GM19468 (cell line): Measurements from ENCODE around the gene HOXD12.

ENCODE experiments used
- ATAC-seq: cut with Tn5 transposase; IDR thresholded peaks from one replicate; pipeline ENCODE4 v1.9.1; 2021; ENCODE audit warnings: mild to moderate bottlenecking, moderate library complexity, moderate number of reproducible peaks; ENCODE audit not compliant: unreplicated experiment; ENCODE audit errors: extremely low read depth

HOXD12 gene

DNA sequence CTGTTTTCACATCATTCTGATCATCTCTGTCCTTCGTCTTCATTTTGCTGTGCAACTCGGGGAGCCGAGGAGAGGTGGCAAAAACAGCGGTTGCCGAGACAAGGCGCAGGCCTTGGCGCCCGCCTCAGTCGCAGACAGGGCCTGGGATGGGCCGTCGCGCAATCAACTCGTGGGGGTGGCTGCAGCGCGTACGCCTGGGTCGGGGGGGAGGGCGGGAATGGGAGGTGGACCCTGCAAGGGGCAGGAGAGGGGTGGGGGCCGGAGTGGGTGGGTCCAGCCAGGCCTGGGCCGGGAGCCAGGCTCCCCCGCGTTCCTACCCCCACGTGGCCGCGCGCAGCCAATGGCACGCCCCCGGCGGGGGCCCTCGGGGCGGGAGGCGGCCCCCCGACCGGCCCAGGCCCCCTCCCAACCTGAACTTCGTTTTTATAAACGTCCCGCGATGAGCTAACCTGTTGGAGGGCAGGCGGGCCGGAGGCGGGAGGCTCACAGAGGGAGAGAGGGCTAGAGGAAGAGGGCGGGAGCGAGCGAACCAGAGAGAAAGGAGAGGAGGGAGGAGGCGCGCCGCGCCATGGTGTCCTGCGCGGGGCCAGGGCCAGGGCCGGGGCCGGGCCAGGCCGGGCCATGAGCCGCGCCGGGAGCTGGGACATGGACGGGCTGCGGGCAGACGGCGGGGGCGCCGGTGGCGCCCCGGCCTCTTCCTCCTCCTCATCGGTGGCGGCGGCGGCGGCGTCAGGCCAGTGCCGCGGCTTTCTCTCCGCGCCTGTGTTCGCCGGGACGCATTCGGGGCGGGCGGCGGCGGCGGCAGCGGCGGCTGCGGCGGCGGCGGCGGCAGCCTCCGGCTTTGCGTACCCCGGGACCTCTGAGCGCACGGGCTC is 7.1 kb upstream of the HOXD12 start, which contains the start of gene HOXD13:
HOXD13 (plus strand) TSS at position 452 of the 875 bp plus-strand sequence; CDS start at position 622, 170 bp downstream.
- ATAC-seq: no peak

DNA sequence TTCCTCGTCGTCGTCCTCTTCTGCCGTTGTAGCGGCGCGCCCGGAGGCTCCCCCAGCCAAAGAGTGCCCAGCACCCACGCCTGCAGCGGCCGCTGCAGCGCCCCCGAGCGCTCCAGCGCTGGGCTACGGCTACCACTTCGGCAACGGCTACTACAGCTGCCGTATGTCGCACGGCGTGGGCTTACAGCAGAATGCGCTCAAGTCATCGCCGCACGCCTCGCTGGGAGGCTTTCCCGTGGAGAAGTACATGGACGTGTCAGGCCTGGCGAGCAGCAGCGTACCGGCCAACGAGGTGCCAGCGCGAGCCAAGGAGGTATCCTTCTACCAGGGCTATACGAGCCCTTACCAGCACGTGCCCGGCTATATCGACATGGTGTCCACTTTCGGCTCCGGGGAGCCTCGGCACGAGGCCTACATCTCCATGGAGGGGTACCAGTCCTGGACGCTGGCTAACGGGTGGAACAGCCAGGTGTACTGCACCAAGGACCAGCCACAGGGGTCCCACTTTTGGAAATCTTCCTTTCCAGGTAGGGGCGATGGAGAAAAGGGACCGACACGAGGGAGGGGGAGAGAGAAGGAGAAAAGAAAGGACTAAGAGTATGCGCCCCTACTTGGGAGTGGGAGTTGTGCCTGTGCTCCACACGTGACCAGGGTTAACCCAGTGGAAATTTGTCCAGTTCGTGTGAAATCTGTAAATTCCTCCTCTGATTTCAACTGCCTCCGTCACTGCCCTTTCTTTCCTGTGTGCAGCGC is 6.3 kb upstream of the HOXD12 start:
- no peak for ATAC-seq

DNA sequence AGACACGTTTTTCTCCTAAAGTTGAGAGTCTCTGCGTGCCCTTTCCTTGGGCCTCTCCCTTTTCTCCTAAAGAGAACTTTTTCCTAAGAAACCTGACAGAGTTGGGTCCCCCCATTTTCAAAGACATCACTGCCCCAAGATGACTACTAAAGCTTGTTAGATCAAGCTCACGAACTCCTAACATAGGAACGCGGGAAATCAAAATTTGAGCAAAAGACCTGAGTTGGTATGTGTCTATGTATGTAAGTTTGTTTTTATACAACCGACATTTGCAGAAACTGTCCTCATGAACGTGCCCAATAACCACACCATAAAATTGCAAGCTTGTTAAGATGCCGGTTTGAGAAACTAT is 5.7 kb upstream of the HOXD12 start:
- ATAC-seq: no peak

DNA sequence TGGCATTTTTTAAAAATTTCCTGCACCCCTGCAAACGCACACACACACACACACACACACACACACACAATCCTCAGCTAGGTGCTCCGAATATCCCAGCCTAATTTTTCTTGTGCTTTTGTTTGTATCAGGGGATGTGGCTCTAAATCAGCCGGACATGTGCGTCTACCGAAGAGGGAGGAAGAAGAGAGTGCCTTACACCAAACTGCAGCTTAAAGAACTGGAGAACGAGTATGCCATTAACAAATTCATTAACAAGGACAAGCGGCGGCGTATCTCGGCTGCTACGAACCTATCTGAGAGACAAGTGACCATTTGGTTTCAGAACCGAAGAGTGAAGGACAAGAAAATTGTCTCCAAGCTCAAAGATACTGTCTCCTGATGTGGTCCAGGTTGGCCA is 5.2 kb upstream of the HOXD12 start:
- no peak for ATAC-seq

DNA sequence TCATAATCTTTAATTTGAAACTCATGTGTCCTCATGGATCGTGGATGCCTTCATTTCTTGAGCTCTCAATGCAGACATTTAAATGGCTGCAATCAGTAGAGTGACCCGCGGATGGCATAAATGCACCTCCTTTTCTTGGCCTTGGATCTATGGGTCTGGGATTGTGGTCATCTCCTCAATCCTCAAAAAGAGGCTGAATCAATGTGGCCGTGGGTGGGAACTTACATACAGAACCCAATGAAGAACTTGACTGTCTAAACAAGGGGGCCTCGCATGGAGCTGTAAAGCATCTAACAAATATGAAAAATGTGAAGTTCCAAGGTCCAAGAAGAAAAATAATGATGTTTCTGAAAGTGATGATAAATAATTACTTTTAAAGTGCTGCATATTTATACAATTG is 4.2 kb upstream of the HOXD12 start:
- ATAC-seq: no peak

DNA sequence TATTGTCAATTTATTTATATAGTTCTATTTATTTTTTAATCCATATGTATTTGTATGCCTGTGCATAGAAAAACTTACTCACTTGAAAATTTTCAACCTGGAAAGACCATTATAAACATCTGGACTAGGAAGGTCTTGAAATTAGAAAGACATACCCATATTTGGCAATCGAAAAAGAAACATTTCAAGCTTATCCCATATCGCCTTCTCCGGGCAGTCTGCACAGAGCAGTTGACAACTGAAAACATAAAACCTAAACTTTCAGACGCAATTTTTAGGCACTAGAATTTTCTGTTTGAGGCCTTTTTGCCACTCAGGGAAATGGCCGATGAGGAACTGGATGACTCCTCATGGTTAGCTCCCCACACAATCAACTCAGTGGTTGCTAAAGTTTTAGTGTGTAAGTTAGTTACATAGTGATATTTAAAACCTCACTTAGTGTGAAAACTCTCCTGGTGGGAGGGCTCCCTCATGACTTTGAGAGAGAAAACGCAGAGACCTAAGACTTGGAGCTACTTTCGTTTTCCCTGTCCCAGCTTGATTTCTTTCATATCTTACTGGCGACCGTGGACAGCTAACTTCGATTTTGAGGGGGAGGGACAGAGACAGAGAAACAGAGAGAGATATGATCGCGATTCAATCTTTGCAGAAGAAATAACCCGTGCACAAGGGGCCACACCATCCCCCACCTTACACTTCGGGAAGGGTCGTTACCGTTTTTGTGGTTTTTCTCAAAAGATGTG is 3.2 kb upstream of the HOXD12 start:
- no peak for ATAC-seq

DNA sequence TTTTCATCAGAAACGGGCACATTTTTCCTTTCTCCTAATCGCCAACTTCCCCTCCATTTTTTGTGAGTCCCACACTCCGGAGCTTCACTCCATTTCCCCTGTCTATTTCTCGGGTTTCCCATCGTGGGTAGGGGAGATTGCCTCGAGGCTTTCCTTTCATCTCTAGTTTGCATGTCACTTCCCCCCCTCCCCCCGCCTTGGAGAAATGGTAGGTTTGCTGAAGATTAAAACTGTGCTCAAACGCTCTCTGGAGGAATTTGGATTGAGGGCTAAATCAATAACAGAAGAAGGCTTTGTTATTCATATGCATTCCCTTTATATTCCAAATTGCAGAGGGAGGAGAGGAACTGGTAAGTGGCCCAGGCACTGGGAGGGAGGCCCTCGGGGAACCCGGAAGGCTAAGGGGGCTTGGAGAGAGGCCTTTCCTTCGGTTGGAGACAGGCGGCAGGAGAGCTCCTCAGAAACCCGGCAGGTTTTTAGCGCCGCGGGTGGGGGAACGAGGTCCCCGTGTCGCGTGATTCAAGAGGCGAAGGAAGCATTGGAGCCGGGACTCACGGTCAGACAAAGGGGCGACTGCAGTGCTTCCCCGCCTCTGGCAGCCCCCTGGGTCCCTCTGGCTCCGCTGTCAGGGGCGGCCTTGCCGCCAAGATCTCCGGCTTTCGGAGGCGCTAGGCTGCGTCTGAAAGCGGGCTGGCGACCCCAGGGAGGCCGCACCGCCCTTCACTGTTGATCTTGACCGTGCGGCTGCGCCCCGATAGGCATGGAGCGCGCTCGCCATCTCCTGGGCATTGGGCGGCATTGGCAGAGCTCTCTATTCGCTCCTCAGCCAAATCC is 2.4 kb upstream of the HOXD12 start:
- ATAC-seq: no peak

DNA sequence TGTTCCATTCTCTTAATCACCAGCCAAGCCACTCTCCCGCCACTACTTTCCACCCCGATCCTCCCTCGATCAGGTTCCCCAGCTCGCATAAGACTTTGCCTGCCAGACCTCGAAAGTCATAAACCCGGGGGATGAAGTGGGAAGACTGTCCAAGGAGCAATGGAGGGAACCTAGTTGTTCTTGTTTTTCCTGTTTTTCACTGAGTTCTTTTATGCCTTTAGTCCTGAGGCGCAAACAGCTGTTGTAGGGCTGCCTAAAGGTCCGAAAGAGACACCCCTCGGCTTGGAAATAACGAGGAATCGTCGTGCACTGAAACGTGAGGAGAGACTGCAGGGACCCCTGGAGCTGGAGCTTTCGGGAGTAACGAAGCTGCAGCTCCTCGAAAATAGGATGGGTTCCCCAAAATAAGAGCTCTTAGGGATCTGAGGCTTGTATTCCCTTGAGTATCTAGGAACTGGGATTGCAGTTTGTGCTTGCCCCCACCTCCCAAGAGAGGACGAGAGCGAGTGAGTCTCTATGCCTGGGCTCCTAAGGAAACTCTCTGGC is 1.7 kb upstream of the HOXD12 start:
- ATAC-seq: no peak

DNA sequence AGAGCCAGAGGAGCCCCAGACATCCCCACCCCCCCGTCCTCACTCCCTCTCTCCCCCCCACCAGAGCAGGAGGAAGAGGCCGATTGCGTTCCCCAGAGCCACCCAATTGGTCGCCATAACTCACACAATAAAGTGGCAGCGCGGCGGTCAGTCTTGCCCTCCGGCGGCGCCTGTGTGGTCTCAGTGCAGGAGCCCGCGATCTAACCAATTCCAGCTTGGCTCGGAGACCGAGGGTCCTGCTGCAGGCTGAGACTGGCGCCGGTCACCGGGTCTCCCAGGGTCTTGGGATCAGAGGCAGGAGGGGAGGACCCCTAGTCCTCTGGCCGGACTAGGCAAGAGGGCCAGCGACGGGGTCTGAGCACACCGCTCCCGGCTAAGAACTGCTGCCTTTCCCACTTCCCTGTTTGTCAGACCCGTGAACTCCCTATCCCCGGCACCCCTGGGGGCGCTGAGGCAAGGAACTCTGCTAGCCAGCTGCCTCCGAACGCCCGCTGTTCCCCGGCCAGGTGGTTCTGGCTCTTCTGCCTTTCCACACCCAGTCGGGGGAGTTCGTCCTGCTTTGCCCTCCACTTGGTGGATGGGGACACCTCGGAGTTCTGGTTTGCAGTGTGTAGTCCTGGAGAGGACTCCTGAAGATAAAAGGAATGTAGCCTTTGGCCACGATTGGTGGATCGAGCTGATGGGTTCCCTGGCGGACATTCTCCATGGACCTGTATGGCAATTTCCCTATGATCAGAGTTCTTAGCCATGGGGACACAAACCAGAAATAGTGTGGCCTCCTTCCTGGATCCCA is 1.0 kb upstream of the HOXD12 start:
- no peak for ATAC-seq

DNA sequence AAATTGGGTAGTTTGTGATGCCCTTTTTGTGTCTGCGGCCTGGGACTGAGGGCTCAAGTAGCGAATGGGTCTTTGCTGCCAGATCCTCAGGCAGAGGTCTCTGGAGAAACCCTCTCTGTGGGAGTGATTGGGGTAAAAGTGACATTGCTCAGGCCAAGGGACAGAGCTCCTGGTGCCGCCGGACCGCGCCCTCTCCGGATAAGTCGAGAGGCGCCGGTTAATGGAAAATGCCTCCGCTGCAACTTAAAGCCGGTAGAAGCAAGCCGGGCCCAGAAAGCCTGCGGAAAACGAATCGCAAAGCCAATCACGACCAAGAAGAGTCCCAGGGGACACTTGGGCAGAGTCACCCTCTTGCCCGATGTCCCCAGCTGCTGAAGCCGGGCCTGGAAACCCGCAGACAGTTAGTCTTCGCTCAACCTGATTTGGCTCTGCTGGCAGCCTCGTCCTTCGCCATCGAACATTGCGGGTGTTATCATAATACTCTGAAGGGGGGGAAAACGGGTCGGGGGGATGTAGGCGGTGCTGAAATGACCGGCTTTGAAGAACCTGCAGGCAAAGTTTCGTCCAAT is 352 bp upstream of the HOXD12 start:
- no peak for ATAC-seq

DNA sequence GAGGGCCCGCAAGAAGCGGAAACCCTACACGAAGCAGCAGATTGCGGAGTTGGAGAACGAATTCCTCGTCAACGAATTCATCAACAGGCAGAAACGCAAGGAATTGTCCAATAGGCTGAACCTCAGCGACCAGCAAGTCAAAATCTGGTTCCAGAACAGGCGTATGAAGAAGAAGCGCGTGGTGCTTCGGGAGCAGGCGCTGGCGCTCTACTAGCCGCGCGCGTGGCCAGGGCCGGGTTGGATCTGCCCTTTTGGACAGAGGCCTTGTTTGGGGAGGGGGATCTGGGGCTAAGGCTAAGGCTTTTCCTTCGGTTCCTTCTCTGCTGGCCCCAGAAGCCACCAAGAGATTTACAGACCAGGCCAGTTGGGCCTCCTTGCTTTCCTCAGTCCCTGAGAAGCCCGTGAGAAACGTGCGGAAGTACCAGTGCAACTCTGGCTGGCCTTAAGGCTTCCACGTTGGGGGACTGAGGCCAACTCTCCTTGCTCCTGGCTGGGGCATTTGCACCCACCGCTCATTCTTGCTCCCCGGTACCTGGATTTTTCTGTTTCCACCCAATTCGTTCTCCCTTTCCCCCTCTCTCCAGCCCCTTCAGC is 1.0 kb downstream of the HOXD12 start:
- no peak for ATAC-seq

DNA sequence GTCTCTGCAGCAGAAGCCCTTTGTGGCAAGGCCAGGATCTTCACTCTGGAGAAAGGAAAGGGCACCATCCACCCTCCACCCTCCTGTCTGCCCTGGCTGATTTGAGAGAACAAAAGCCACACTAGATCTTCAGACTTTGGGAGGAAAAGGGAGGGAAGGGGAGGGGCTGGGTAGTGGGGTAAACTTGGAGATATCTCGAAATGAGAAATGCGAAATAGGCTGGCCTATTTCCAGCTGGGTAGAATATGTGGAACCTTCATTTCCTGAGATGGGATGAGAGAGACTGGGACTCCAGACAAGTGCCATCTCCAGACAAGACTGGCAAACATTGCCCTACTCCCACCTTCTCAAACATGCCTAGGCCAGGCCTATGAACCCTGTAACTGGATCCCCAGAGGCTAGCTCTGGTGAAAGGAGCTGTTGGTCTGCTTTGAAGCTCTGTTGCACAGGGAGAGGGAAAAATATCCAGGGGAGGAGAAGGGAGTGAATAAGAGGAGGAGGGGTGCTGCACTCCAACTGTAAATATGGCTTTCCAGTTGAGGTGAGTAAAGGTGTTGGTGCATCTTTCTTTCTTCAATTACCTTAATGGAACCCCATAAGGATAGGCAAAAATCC is 1.7 kb downstream of the HOXD12 start:
- no peak for ATAC-seq

DNA sequence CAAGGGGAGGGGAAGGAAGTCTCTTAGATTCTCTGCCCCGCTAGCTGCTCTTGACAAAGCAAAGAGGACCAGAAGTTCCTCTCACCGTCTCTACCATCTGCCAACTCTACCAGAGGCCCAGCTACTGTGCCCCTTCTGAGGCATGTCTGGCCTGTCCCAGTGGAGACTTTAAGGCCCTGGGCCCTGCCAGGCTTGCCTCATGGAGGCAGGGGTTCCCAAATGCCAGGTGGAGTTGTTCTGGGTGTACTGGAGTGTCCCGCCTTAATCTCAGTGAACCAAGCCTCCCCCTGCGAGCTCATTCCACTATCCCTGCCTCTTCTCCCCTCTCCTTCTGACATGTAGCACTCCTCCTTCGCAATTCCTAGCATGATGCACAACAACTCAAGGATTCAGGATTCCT is 2.2 kb downstream of the HOXD12 start:
- ATAC-seq: no peak

DNA sequence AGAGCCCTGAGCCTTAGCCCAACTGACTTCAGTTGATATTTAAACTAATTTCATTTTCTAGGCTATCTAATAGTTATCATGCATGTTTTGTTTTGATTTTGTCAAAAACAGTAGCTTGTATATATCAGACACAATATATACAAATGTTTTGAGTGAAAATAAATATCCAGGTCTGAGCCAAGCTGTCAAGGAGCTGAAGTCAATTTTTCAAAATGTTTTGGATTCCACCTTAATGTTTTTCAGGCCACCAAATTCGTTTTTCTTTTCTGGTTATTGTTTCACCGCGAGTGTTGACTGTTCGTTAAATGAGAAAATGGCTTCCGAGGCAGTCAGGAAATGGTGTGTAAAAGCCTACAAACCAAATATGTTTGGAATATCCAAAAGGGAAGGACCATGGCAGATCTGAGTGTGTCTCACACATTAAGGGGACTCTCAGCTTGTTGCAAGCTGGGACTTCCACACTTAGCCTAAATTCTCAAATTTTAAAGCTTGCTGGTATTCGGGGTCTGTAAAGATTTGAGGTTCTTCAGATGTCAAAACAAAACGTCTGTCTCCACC is 2.8 kb downstream of the HOXD12 start:
- ATAC-seq: no peak

DNA sequence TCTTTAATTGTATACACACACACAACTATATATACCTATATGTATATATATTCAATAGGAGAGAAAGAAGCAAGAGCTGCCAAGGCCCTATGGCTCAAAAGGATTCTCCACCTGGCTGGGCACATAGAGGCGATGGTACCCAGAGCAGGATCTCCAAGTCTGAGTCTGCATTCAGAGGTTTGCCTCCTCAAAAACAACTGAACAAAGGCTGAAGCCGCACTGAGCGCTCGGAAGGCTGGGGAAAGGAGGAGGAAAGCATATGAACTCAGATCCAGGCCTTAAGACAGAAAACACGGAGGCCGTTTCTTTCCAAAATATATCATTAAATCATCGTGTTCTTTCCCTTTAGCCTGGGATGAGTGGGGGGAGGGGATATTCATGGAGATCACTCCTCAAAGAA is 3.6 kb downstream of the HOXD12 start:
- no peak for ATAC-seq

DNA sequence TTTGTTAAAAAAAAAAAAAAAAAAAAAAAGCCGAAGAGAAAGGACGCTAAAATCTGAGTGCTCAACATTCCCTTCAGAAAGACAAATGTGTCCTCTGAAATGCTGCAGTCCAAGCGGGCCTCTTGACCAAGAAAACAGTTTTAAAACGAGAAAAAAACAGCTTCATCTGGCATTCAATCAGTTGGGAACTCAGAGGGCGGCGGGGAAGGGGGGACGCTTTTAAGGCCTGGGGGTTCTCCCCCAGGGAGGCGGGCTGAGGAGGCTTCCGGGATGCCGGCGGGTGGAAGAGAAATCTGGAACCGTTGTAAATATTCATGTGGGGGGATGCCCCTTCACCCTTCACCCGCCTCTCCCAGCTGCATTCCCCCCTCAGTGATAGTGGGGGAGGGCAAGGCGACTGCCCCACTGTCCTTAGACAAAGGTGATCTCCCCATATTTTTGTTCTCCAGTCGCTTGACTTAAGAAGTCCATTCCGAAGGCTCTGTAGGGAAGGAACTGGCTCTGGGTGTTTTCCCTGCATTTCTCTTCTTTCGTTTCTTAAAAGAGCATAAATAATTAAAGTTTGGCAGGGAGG is 4.2 kb downstream of the HOXD12 start:
- no peak for ATAC-seq
